GM20000 (cell line): ENCODE measurements around the gene RNF181.
"Not testable (repeated sequence)": the region's sequence is repeated elsewhere in the genome, so short reads cannot be mapped to it uniquely, and the experiment has no call there.

Experiments used
- DNase-seq: peaks from one replicate; pipeline ENCODE4 v3.0.0; 2012; ENCODE audit warnings: low spot score
- TF ChIP-seq, protein P1 (sequence below): IDR thresholded peaks from 2 replicates; pipeline ENCODE4 v1.5.1; 2012; ENCODE audit warnings: mild to moderate bottlenecking, control low read depth; ENCODE audit errors: extremely low read depth, missing control alignments

Gene RNF181

GRCh38 chr2:85550486-85550885, 45.1 kb upstream of the RNF181 start:
- no peak for DNase-seq
- TF ChIP-seq, protein P1, sequence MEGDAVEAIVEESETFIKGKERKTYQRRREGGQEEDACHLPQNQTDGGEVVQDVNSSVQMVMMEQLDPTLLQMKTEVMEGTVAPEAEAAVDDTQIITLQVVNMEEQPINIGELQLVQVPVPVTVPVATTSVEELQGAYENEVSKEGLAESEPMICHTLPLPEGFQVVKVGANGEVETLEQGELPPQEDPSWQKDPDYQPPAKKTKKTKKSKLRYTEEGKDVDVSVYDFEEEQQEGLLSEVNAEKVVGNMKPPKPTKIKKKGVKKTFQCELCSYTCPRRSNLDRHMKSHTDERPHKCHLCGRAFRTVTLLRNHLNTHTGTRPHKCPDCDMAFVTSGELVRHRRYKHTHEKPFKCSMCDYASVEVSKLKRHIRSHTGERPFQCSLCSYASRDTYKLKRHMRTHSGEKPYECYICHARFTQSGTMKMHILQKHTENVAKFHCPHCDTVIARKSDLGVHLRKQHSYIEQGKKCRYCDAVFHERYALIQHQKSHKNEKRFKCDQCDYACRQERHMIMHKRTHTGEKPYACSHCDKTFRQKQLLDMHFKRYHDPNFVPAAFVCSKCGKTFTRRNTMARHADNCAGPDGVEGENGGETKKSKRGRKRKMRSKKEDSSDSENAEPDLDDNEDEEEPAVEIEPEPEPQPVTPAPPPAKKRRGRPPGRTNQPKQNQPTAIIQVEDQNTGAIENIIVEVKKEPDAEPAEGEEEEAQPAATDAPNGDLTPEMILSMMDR: no peak

DNA sequence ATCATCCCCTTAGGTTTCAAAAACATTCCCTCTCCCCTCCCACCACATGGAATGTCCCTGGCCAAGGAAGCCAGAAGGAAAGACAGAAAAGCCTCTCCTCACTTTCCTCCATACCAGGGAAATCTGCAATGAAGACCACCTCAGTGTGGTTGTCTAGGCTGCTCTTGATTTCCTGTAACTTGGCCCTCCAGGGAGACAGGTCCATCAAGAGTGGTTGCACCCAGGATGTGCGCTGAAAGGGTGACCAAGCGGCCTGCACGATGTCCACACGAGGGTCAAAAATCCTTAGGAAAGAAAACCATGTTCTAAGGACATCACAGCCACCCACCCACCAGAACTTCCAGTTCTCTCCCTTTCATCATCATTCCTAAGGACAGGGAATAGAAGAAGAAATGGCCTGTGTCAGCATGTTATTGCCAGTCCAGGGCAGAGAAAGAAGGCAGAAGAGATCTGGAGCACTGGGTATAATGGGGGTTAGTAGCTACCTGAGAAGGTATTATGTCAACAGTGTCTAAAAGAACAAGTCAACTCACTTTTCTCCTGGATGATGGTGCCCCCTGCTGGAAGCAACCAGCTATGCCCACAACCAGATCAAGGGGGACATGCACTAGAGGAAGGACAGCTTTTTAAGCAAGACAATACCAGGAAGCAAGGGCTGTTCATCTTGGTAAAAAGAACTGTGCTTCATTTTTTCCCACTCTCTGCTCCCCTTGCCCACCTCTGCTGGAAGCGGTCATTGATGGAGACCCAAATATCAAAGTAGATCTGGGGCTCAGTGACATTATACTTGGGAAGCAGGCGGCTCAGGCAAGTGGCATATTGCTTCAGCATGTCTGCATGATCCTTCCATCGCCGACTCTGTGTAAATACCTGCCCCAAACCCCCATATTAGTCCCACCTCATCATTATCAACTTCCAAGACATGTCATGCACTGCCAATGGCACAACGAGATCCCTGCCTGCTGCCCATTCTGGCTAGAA, 43.6 kb upstream of the RNF181 start:
- peak; percentile 75 for DNase-seq
- TF ChIP-seq, protein P1: peak; percentile 97

- TF ChIP-seq, protein P1: no peak
- DNase-seq: no peak
These were observed 42.4 kb upstream of the RNF181 start for GRCh38 chr2:85553184-85553583.

DNA sequence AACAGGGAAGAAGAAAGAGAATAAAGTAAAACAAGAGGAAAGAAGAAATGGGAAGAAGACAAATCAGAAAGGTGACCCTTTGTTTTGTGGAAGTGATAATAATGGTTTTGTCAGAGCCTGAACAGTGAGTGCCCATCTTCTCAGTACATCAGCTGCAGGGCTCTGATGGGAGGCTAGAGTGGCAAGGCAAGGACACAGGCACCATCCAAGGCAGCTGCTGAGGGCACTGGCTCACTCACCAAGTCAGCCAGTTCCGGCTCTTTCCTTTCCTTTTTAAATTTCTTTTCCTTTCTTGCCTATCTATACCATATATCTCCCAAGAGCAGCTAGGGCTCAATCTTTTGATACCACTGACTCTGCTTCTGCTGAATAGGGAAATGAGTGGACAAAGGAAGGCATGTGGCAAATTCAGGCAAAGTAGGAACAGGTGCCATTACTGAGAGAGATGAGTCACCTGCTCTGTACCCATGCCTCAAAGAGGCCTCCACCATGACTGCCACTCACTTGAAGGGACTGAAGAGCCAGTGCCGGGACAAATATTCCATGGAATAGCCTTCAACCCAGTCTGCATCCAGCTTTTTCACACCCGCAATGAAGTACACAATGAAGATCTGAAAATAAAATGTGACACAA, 40.4 kb upstream of the RNF181 start:
- DNase-seq: no peak
- TF ChIP-seq, protein P1: no peak

DNA sequence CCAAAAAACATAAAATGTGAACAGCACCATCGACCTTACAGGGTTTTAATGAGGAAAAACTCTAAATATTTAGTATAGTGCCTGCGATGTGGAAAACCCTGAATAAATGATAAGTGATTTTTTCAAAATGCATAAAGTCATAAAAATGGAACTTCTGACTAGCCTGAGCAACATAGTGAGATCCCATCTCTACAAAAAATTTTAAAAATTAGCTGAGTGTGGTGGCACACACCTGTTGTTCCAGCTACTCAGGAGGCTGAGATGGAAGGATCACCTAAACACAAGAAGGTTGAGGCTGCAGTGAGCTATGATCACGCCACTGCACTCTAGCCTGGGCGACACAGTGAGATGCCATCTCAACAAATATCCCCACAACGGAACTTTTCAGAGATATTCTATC, 38.4 kb upstream of the RNF181 start:
- TF ChIP-seq, protein P1: no peak
- no peak for DNase-seq

GRCh38 chr2:85558160-85558559, 37.4 kb upstream of the RNF181 start:
- TF ChIP-seq, protein P1: no peak
- no peak for DNase-seq

DNA sequence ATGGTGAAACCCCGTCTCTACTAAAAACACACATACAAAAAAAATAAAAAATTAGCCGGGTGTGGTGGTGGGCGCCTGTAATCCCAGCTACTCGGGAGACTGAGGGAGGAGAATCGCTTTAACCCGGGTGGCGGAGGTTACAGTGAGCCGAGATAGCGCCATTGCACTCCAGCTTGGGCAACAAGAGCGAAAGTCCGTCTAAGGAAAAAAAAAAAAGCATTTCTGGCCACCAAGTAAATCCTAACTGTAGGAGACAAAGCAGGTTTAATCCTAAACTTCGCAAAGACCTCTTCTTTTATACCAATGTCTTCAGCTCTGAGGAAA, 35.2 kb upstream of the RNF181 start:
- DNase-seq: not testable (repeated sequence)
